Adipocyte (in vitro differentiated cells): ENCODE measurements around the gene CHST13.

Experiments
- DNase-seq: peaks from one replicate; pipeline ENCODE4 v3.0.0-alpha.2; 2015; ENCODE audit warnings: low read depth
- H3K27me3 ChIP-seq: replicated peaks from 2 replicates; pipeline ENCODE4 v1.7.0; 2013; ENCODE audit warnings: mild to moderate bottlenecking, low read length, moderate library complexity; ENCODE audit not compliant: control insufficient read depth, insufficient read depth
- H3K36me3 ChIP-seq: 2 replicates; pipeline ENCODE4 v1.7.0; 2013; ENCODE audit warnings: low read length, mild to moderate bottlenecking, moderate library complexity; ENCODE audit not compliant: control insufficient read depth, insufficient read depth, severe bottlenecking
- H3K4me1 ChIP-seq: 2 replicates; pipeline ENCODE4 v1.7.0; 2013; ENCODE audit warnings: mild to moderate bottlenecking, low read length, moderate library complexity; ENCODE audit not compliant: control insufficient read depth, insufficient read depth
- H3K4me3 ChIP-seq: 2 replicates; pipeline ENCODE4 v1.7.0; 2013; ENCODE audit warnings: mild to moderate bottlenecking, low read length, moderate library complexity
- H3K9ac ChIP-seq: 2 replicates; pipeline ENCODE4 v1.7.0; 2013; ENCODE audit warnings: mild to moderate bottlenecking, low read length, moderate library complexity
- H3K9me3 ChIP-seq: 2 replicates; pipeline ENCODE4 v1.7.0; 2013; ENCODE audit warnings: mild to moderate bottlenecking, low read length, moderate library complexity; ENCODE audit not compliant: control insufficient read depth

The CHST13 gene

DNA sequence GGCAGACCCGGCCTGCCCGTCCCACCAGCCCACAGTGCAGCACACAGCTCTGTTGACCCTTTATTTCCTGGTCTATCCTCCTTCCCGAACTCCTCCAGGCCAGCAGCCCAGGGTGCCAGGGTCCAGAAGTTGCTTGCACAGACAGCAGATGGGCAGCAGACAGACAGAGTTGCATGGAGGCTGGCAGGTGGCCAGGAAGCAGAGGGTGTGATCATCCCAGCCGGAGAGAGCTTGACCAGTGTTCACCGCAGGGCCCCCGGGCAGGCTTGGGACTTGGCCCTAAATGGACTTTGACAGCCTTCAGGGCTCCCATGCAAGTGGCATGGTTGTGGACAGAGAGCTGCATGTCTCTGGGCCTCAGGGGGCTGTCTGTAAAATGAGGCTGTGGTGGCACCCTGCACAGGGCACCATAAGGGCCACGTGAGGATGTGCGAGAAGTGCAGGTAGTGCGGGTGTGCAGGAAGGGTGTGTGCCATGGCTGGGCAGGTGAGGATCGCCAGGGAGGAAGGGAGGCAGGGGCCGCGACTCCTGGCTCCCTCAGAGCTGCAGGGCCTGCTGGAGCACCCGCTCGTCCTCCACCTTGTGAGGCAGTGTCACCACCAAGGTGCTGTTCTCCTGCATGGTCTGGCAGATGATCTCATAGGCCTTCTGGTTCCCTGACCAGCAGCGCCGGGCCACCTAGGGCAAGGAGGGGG, 42.0 kb upstream of the CHST13 start:
- Histone ChIP-seq H3K27me3 (peaks cover 6% of the 10 kb centered on the region), H3K9ac (no peak overlapping the region), H3K36me3 (no peaks in the 10 kb centered on the region), H3K4me1 (peaks cover 7% of the 10 kb centered on the region), H3K4me3 (no peak overlapping the region), H3K9me3 (no peaks in the 10 kb centered on the region)
- peak; percentile 14 for DNase-seq

GRCh38 chr3:126482503-126483255, 41.3 kb upstream of the CHST13 start:
- Histone ChIP-seq H3K4me1 (peaks cover 7% of the 10 kb centered on the region), H3K9ac (no peak overlapping the region), H3K36me3 (no peaks in the 10 kb centered on the region), H3K4me3 (no peak overlapping the region), H3K9me3 (no peaks in the 10 kb centered on the region), H3K27me3 (peaks cover 8% of the 10 kb centered on the region)
- no peak for DNase-seq

- DNase-seq, result no peak
- H3K36me3 ChIP-seq, result no peaks in the 10 kb centered on the region
- no peak overlapping the region for H3K4me3 ChIP-seq
- H3K4me1 ChIP-seq, result peaks cover 7% of the 10 kb centered on the region
- H3K27me3 ChIP-seq, result peaks cover 11% of the 10 kb centered on the region
- no peak overlapping the region for H3K9ac ChIP-seq
- H3K9me3 ChIP-seq, result no peaks in the 10 kb centered on the region
Measured at GRCh38 chr3:126483321-126483761, 40.6 kb upstream of the CHST13 start.

DNA sequence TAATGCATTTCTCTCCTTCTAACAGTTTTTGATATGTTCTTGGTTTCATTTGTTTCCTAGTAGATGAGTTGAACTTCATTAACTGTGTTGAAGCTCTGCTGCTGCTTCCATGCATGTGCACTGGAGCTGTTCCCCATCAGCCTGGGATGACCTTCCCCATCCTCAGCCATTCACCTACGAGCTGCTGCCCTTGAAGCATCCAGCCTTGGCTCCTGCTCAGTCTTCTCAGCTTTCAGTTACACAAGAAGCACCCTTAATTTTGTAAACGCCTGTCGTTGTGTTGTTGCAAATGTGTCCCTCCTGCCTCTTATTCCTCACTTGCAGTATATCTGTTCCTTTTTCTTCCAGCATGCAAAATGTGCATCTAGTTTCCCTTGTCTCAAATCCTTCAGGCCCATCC, 39.8 kb upstream of the CHST13 start:
- Histone ChIP-seq H3K9me3 (no peaks in the 10 kb centered on the region), H3K36me3 (no peaks in the 10 kb centered on the region), H3K4me3 (no peak overlapping the region), H3K4me1 (peaks cover 7% of the 10 kb centered on the region), H3K9ac (no peak overlapping the region), H3K27me3 (peaks cover 19% of the 10 kb centered on the region)
- no peak for DNase-seq

- H3K4me1 ChIP-seq, result peaks cover 7% of the 10 kb centered on the region
- no peak overlapping the region for H3K9ac ChIP-seq
- H3K36me3 ChIP-seq, result no peaks in the 10 kb centered on the region
- no peak for DNase-seq
- peaks cover 24% of the 10 kb centered on the region for H3K27me3 ChIP-seq
- H3K4me3 ChIP-seq, result no peak overlapping the region
- no peaks in the 10 kb centered on the region for H3K9me3 ChIP-seq
Measured at GRCh38 chr3:126484662-126485061, 39.3 kb upstream of the CHST13 start.

- H3K9me3 ChIP-seq, result no peaks in the 10 kb centered on the region
- no peak overlapping the region for H3K9ac ChIP-seq
- no peaks in the 10 kb centered on the region for H3K36me3 ChIP-seq
- peaks cover 7% of the 10 kb centered on the region for H3K4me1 ChIP-seq
- H3K4me3 ChIP-seq, result no peak overlapping the region
- DNase-seq, result no peak
- H3K27me3 ChIP-seq, result peaks cover 31% of the 10 kb centered on the region
Measured at GRCh38 chr3:126485176-126485897, 38.6 kb upstream of the CHST13 start.

DNA sequence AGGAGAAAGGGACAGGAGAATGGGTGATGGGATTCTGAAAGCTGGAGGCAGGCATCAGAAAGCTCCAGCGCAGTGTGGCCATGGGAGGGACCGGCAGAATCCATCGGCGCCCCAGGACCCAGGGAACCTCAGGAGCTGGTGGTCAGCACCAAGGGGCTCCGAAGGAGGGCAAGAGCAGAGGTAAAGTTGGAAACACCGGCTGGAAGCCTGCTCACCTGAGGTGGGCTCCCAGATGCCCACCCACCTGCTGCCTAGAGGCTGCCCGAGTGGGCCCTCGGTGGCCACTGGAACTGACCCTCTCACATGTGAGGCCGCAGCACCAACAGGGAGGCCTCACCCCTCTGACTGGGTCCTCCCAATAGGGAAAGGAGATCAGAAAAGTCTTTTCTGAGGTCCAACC, 38.0 kb upstream of the CHST13 start:
- H3K4me3 ChIP-seq, result no peak overlapping the region
- peaks cover 36% of the 10 kb centered on the region for H3K27me3 ChIP-seq
- H3K36me3 ChIP-seq, result no peaks in the 10 kb centered on the region
- H3K9me3 ChIP-seq, result no peaks in the 10 kb centered on the region
- DNase-seq, result no peak
- H3K9ac ChIP-seq, result no peak overlapping the region
- H3K4me1 ChIP-seq, result peaks cover 7% of the 10 kb centered on the region

DNA sequence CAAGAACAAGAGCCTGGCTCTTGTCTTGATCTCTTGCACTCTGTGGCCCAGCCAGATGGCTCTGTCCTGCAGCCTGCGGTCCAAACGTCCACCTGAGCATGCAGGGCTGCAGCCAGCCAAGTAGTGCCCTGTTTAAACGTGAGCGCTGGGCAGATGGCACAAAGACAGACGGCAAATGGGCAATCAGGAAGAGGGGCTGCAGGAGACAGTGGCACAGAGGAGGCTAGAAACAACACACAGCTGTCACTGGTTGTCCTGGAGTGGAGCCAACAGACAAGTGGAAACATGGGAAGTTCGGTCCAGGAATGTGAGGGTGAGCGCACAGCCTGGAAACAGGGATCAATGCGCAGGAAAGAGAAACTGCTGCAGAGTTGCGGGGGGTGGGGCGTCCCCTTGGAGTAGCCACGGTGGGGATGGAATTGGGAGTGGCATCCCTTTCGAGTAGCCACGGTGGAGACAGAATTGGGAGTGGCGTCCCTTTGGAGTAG, 37.6 kb upstream of the CHST13 start:
- Histone ChIP-seq H3K27me3 (peaks cover 40% of the 10 kb centered on the region), H3K36me3 (no peaks in the 10 kb centered on the region), H3K9me3 (no peaks in the 10 kb centered on the region), H3K9ac (no peak overlapping the region), H3K4me3 (no peak overlapping the region), H3K4me1 (peaks cover 5% of the 10 kb centered on the region)
- no peak for DNase-seq

- peak; percentile 21 for DNase-seq
- no peaks in the 10 kb centered on the region for H3K4me1 ChIP-seq
- no peak overlapping the region for H3K9ac ChIP-seq
- peaks cover 47% of the 10 kb centered on the region for H3K27me3 ChIP-seq
- no peaks in the 10 kb centered on the region for H3K9me3 ChIP-seq
- H3K36me3 ChIP-seq, result no peaks in the 10 kb centered on the region
- no peak overlapping the region for H3K4me3 ChIP-seq
Measured at GRCh38 chr3:126487151-126487771, 36.7 kb upstream of the CHST13 start.

GRCh38 chr3:126488185-126488584, 35.8 kb upstream of the CHST13 start:
- no peak overlapping the region for H3K4me3 ChIP-seq
- no peaks in the 10 kb centered on the region for H3K4me1 ChIP-seq
- H3K36me3 ChIP-seq, result no peaks in the 10 kb centered on the region
- no peaks in the 10 kb centered on the region for H3K9me3 ChIP-seq
- no peak overlapping the region for H3K9ac ChIP-seq
- no peak for DNase-seq
- peaks cover 48% of the 10 kb centered on the region for H3K27me3 ChIP-seq
